Pons (tissue), 1 donor: ENCODE data around the gene ENGASE.

Experiments
- DNase-seq: peaks from one replicate; pipeline ENCODE4 v3.0.0-alpha.2; 2016; ENCODE audit warnings: low spot score

The ENGASE gene

GRCh38 chr17:79114458-79115301 lies 40.1 kb downstream of the ENGASE start:
- DNase-seq = no peak

GRCh38 chr17:79115487-79115886 lies 40.9 kb downstream of the ENGASE start:
- DNase-seq = no peak

GRCh38 chr17:79116575-79117368 lies 42.1 kb downstream of the ENGASE start:
- no peak for DNase-seq

GRCh38 chr17:79117905-79118487 lies 43.4 kb downstream of the ENGASE start:
- no peak for DNase-seq

- no peak for DNase-seq
Measured at GRCh38 chr17:79118924-79119323, 44.3 kb downstream of the ENGASE start.

- no peak for DNase-seq
Measured at GRCh38 chr17:79120259-79120658, 45.6 kb downstream of the ENGASE start.

- DNase-seq = no peak
Measured at GRCh38 chr17:79123988-79124387, 49.4 kb downstream of the ENGASE start.

- no peak for DNase-seq
Measured at GRCh38 chr17:79124513-79125209, 50.0 kb downstream of the ENGASE start.

GRCh38 chr17:79125503-79125902 lies 50.9 kb downstream of the ENGASE start:
- DNase-seq = no peak

GRCh38 chr17:79126139-79126538 lies 51.5 kb downstream of the ENGASE start:
- no peak for DNase-seq

GRCh38 chr17:79127534-79128135 lies 53.0 kb downstream of the ENGASE start:
- no peak for DNase-seq

GRCh38 chr17:79129523-79129922 lies 54.9 kb downstream of the ENGASE start:
- DNase-seq = no peak

GRCh38 chr17:79130536-79131273 lies 56.1 kb downstream of the ENGASE start:
- DNase-seq = no peak

GRCh38 chr17:79131274-79131635 lies 56.6 kb downstream of the ENGASE start:
- no peak for DNase-seq

- DNase-seq = no peak
Measured at GRCh38 chr17:79131701-79132100, 57.1 kb downstream of the ENGASE start.

GRCh38 chr17:79132271-79133064 lies 57.8 kb downstream of the ENGASE start:
- DNase-seq = no peak

GRCh38 chr17:79133214-79133613 lies 58.6 kb downstream of the ENGASE start:
- DNase-seq = no peak

- DNase-seq = no peak
Measured at GRCh38 chr17:79133985-79134384, 59.4 kb downstream of the ENGASE start.

- DNase-seq = no peak
Measured at GRCh38 chr17:79135011-79135410, 60.4 kb downstream of the ENGASE start.
